SK-N-SH treated with all-trans-retinoic acid at 6 μM for 48 hours (cell line): ENCODE results near the gene DCPS.

Experiments used
- ATAC-seq: fragments of 200-7000 bp; cut with Tn5 transposase; 3 replicates; pipeline ENCODE4 v1.9.1; 2020; ENCODE audit warnings: mild to moderate bottlenecking, moderate library complexity
- ARNTL ChIP-seq: fragments of 450-650 bp; formaldehyde crosslinking; IDR thresholded peaks from 2 replicates; pipeline ENCODE4 v1.5.0; 2020; ENCODE audit warnings: low read depth, mild to moderate bottlenecking, moderate library complexity, borderline replicate concordance
- BACH2 ChIP-seq: fragments of 250-450 bp; sonication (Bioruptor Pico); IDR thresholded peaks from 2 replicates; pipeline ENCODE4 v1.9.0; 2021; ENCODE audit warnings: mild to moderate bottlenecking, borderline replicate concordance
- CSDC2 ChIP-seq: fragments of 250-450 bp; sonication (Bioruptor Pico); IDR thresholded peaks from 2 replicates; pipeline ENCODE4 v1.5.0; 2020; ENCODE audit warnings: mild to moderate bottlenecking, moderate library complexity
- ESRRG ChIP-seq: fragments of 250-450 bp; sonication (Bioruptor Pico); IDR thresholded peaks from 2 replicates; pipeline ENCODE4 v1.6.1; 2021; ENCODE audit warnings: mild to moderate bottlenecking
- GLIS3 ChIP-seq: fragments of 250-450 bp; sonication (Bioruptor Pico); IDR thresholded peaks from 2 replicates; pipeline ENCODE4 v1.5.0; 2020; ENCODE audit warnings: mild to moderate bottlenecking, moderate library complexity
- ISL1 ChIP-seq: fragments of 250-450 bp; sonication (Bioruptor Pico); IDR thresholded peaks from 2 replicates; pipeline ENCODE4 v2.1.2; 2022; ENCODE audit warnings: mild to moderate bottlenecking, moderate library complexity
- OSR1 ChIP-seq: fragments of 250-450 bp; sonication (Bioruptor Pico); IDR thresholded peaks from 2 replicates; pipeline ENCODE4 v1.8.0; 2022; ENCODE audit warnings: moderate library complexity, mild to moderate bottlenecking, inconsistent platforms
- POU6F1 ChIP-seq: fragments of 250-450 bp; sonication (Bioruptor Pico); IDR thresholded peaks from 2 replicates; pipeline ENCODE4 v1.8.0; 2021; ENCODE audit warnings: low read depth, mild to moderate bottlenecking, moderate library complexity, borderline replicate concordance
- RARB ChIP-seq: fragments of 250-450 bp; sonication (Bioruptor Pico); IDR thresholded peaks from 2 replicates; pipeline ENCODE4 v1.8.0; 2021; ENCODE audit warnings: mild to moderate bottlenecking, moderate library complexity
- SNAI2 ChIP-seq: fragments of 250-450 bp; sonication (Bioruptor Pico); IDR thresholded peaks from 2 replicates; pipeline ENCODE4 v1.5.0; 2020; ENCODE audit warnings: mild to moderate bottlenecking, moderate library complexity
- TCF4 ChIP-seq: fragments of 250-450 bp; sonication (Bioruptor Pico); IDR thresholded peaks from 2 replicates; pipeline ENCODE4 v1.8.0; 2021; ENCODE audit warnings: mild to moderate bottlenecking, moderate library complexity, borderline replicate concordance
- TOX ChIP-seq: fragments of 250-450 bp; sonication (Bioruptor Pico); IDR thresholded peaks from 2 replicates; pipeline ENCODE4 v1.8.0; 2021; ENCODE audit warnings: mild to moderate bottlenecking, moderate library complexity, borderline replicate concordance
- TSHZ2 ChIP-seq: fragments of 250-450 bp; sonication (Bioruptor Pico); IDR thresholded peaks from 2 replicates; pipeline ENCODE4 v1.5.0; 2020; ENCODE audit warnings: mild to moderate bottlenecking, moderate library complexity
- ZC3H10 ChIP-seq: fragments of 250-450 bp; sonication (Bioruptor Pico); IDR thresholded peaks from 2 replicates; pipeline ENCODE4 v1.5.1; 2021; ENCODE audit warnings: mild to moderate bottlenecking, moderate library complexity
- ZFP3 ChIP-seq: fragments of 250-450 bp; sonication (Bioruptor Pico); IDR thresholded peaks from 2 replicates; pipeline ENCODE4 v1.5.0; 2020; ENCODE audit warnings: mild to moderate bottlenecking, moderate library complexity
- ZFP30 ChIP-seq: fragments of 450-650 bp; formaldehyde crosslinking; IDR thresholded peaks from 2 replicates; pipeline ENCODE4 v1.5.0; 2022; ENCODE audit warnings: mild to moderate bottlenecking, moderate library complexity
- ZNF565 ChIP-seq: fragments of 450-650 bp; formaldehyde crosslinking; conservative IDR thresholded peaks from 2 replicates; pipeline ENCODE4 v1.5.0; 2020; ENCODE audit warnings: low read depth, mild to moderate bottlenecking, moderate library complexity
- ZNF70 ChIP-seq: fragments of 450-650 bp; formaldehyde crosslinking; IDR thresholded peaks from 2 replicates; pipeline ENCODE4 v1.5.0; 2020; ENCODE audit warnings: mild to moderate bottlenecking, moderate library complexity
- ZNF8 ChIP-seq: fragments of 450-650 bp; formaldehyde crosslinking; IDR thresholded peaks from 2 replicates; pipeline ENCODE4 v1.5.0; 2020; ENCODE audit warnings: mild to moderate bottlenecking, moderate library complexity

The DCPS gene

GRCh38 chr11:126337474-126338241, 33.8 kb downstream of the DCPS start:
- TF ChIP-seq GLIS3 (CRISPR knock-in tag) = no peak
- no peak for TF ChIP-seq ZNF8 (CRISPR knock-in tag)
- TF ChIP-seq TSHZ2 (CRISPR knock-in tag) = no peak
- ATAC-seq = no peak

GRCh38 chr11:126338346-126339055, 34.6 kb downstream of the DCPS start:
- no peak for ATAC-seq
- TF ChIP-seq POU6F1 (CRISPR knock-in tag) (no peak), ZFP30 (CRISPR knock-in tag) (no peak), ARNTL (CRISPR knock-in tag) (no peak), ZNF70 (no peak)
- TF ChIP-seq, all 23 proteins: peak for 0

- ATAC-seq = no peak
- TF ChIP-seq SNAI2 (CRISPR knock-in tag) (no peak), BACH2 (CRISPR knock-in tag) (no peak), ZC3H10 (CRISPR knock-in tag) (no peak), CSDC2 (CRISPR knock-in tag) (no peak), ZFP3 (CRISPR knock-in tag) (no peak), POU6F1 (CRISPR knock-in tag) (no peak), OSR1 (CRISPR knock-in tag) (no peak), GLIS3 (CRISPR knock-in tag) (no peak)
These were observed 35.4 kb downstream of the DCPS start for GRCh38 chr11:126339073-126339862.

- TF ChIP-seq TOX = no peak
- no peak for TF ChIP-seq TCF4 (CRISPR knock-in tag)
- no peak for TF ChIP-seq ISL1 (CRISPR knock-in tag)
- TF ChIP-seq ZNF565 (CRISPR knock-in tag) = no peak
- no peak for TF ChIP-seq CSDC2 (CRISPR knock-in tag)
- no peak for TF ChIP-seq ZNF8 (CRISPR knock-in tag)
- no peak for TF ChIP-seq ESRRG (CRISPR knock-in tag)
- no peak for TF ChIP-seq RARB
- no peak for ATAC-seq
These were observed 36.1 kb downstream of the DCPS start for GRCh38 chr11:126339863-126340434.
